Trophoblast cell (in vitro differentiated cells and primary cell): ENCODE results near the gene MORN1.

Experiments used
- DNase-seq, 2 donors: peaks; one replicate each; pipeline ENCODE4 v3.0.0-alpha.2; 2016
- H2AFZ ChIP-seq: 2 replicates; pipeline ENCODE4 v1.6.1; 2013; ENCODE audit warnings: low read length, moderate library complexity, mild to moderate bottlenecking; ENCODE audit not compliant: insufficient read depth, poor library complexity
- H2AK5ac ChIP-seq: 2 replicates; pipeline ENCODE4 v1.6.1; 2013; ENCODE audit warnings: mild to moderate bottlenecking, low read length
- H2BK120ac ChIP-seq: 2 replicates; pipeline ENCODE4 v1.6.1; 2013; ENCODE audit warnings: low read length, mild to moderate bottlenecking, moderate library complexity; ENCODE audit not compliant: insufficient read depth, poor library complexity
- H2BK12ac ChIP-seq: 2 replicates; pipeline ENCODE4 v1.6.1; 2013; ENCODE audit warnings: mild to moderate bottlenecking, low read length, moderate library complexity
- H2BK5ac ChIP-seq: 2 replicates; pipeline ENCODE4 v1.6.1; 2013; ENCODE audit warnings: low read length, low read depth, moderate library complexity, mild to moderate bottlenecking; ENCODE audit not compliant: poor library complexity
- H3K14ac ChIP-seq: 2 replicates; pipeline ENCODE4 v1.6.1; 2013; ENCODE audit warnings: mild to moderate bottlenecking, low read length
- H3K18ac ChIP-seq: 2 replicates; pipeline ENCODE4 v1.6.1; 2013; ENCODE audit warnings: mild to moderate bottlenecking, low read length
- H3K23ac ChIP-seq: 2 replicates; pipeline ENCODE4 v1.6.1; 2013; ENCODE audit warnings: low read length
- H3K27ac ChIP-seq: 2 replicates; pipeline ENCODE4 v1.5.1; 2013; ENCODE audit warnings: low read depth, mild to moderate bottlenecking, inconsistent platforms, low read length, moderate library complexity
- H3K27me3 ChIP-seq: 2 replicates; pipeline ENCODE4 v1.6.1; 2013; ENCODE audit warnings: inconsistent platforms, mild to moderate bottlenecking, low read length, moderate library complexity; ENCODE audit not compliant: insufficient read depth
- H3K36me3 ChIP-seq, 2 experiments: 1 replicate in 1 of 2; 2 replicates in 1 of 2; pipeline ENCODE4 v1.6.1; 2013; ENCODE audit warnings: low read length in 2 of 2, mild to moderate bottlenecking in 2 of 2, moderate library complexity in 1 of 2; ENCODE audit not compliant: insufficient read depth in 2 of 2, control insufficient read depth in 1 of 2
- H3K4ac ChIP-seq: 2 replicates; pipeline ENCODE4 v1.6.1; 2013; ENCODE audit warnings: low read depth, mild to moderate bottlenecking, low read length, moderate library complexity
- H3K4me1 ChIP-seq, 2 experiments: 1 replicate in 1 of 2; 2 replicates in 1 of 2; pipeline ENCODE4 v1.6.1; 2013; ENCODE audit warnings: low read length in 2 of 2, mild to moderate bottlenecking in 2 of 2, moderate library complexity in 1 of 2; ENCODE audit not compliant: insufficient read depth in 2 of 2, control insufficient read depth in 1 of 2
- H3K4me2 ChIP-seq: 2 replicates; pipeline ENCODE4 v1.6.1; 2013; ENCODE audit warnings: inconsistent platforms, mild to moderate bottlenecking, low read length, moderate library complexity
- H3K4me3 ChIP-seq: 2 replicates; pipeline ENCODE4 v1.5.1; 2013; ENCODE audit warnings: mild to moderate bottlenecking, low read depth, low read length, inconsistent platforms
- H3K79me1 ChIP-seq: one replicate; pipeline ENCODE4 v1.6.1; 2013; ENCODE audit warnings: low read length
- H3K79me2 ChIP-seq: 2 replicates; pipeline ENCODE4 v1.6.1; 2013; ENCODE audit warnings: low read length, mild to moderate bottlenecking; ENCODE audit not compliant: control insufficient read depth, insufficient read depth, poor library complexity
- H3K9ac ChIP-seq: 2 replicates; pipeline ENCODE4 v1.6.1; 2013; ENCODE audit warnings: mild to moderate bottlenecking, low read length
- H3K9me3 ChIP-seq: 2 replicates; pipeline ENCODE4 v1.6.1; 2013; ENCODE audit warnings: low read depth, mild to moderate bottlenecking, control low read depth, inconsistent platforms, low read length; ENCODE audit not compliant: insufficient read depth
- H4K12ac ChIP-seq: 2 replicates; pipeline ENCODE4 v1.6.1; 2013; ENCODE audit warnings: low read depth, mild to moderate bottlenecking, low read length, moderate library complexity
- H4K8ac ChIP-seq: 2 replicates; pipeline ENCODE4 v1.6.1; 2013; ENCODE audit warnings: low read depth, mild to moderate bottlenecking, low read length, moderate library complexity
- H4K91ac ChIP-seq: one replicate; pipeline ENCODE4 v1.6.1; 2013; ENCODE audit warnings: low read depth, mild to moderate bottlenecking, low read length, moderate library complexity
- WGBS: extraction: QIAGEN DNeasy Blood & Tissue Kit; methylation state at CpG from one replicate; pipeline ENCODE4 v1.1.7; 2013; ENCODE audit warnings: missing lambda C conversion rate; ENCODE audit not compliant: insufficient read length, insufficient coverage; ENCODE audit errors: extremely low coverage; 5-methylcytosine and 5-hydroxymethylcytosine counted together

The MORN1 gene

DNA sequence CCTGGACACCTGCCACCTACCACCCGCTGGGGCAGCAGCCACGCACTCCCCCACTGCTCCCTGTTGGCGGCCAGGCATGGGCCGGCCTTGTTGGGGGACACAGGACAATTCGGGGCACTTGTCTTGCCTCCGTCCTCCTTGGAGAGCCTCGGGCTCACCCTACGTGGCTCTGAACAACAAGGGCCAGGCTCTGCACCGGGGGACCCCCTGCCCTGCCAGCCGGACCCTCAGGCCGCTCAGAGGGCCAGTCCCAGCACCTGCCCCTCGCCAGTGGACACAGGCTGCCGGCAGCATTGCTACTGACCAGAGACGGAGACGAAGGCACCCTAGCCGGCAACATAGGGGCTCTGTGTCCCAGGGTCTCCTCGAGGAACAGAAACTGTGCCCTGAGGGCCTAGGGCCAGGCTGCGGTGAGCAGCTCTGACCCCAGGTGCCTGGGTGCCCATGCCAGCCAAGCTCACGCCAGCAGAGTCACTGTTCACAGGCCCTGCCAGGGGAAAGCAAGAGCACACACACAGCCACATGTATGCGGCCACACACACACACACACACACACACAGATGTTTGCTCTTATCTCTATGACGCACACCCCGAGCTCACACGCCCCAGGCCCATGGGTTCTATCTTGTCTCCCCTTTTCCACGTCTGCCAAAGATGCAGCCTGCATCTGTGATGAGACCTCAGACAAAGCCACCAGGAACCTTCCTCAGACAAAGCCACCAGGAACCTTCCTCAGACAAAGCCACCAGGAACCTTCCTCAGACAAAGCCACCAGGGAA lies 45.9 kb downstream of the MORN1 start:
- no peak overlapping the region for H2BK12ac ChIP-seq
- no peak overlapping the region for H4K8ac ChIP-seq
- DNase-seq = no peak
- no peaks in the 10 kb centered on the region for H3K79me2 ChIP-seq
- H3K9ac ChIP-seq = no peak overlapping the region
- no peak overlapping the region for H3K23ac ChIP-seq
- H3K79me1 ChIP-seq = no peaks in the 10 kb centered on the region
- H3K36me3 ChIP-seq = no peaks in the 10 kb centered on the region
- no CpG with 5 or more reads among the region's 24 CpGs for WGBS
- H3K4me3 ChIP-seq = no peak overlapping the region
- no peak overlapping the region for H3K4ac ChIP-seq
- no peak overlapping the region for H2AK5ac ChIP-seq
- H3K4me2 ChIP-seq = no peak overlapping the region
- no peak overlapping the region for H3K18ac ChIP-seq
- no peak overlapping the region for H2BK120ac ChIP-seq
- H4K91ac ChIP-seq = no peak overlapping the region
- H2AFZ ChIP-seq = no peak overlapping the region
- H3K9me3 ChIP-seq = peaks cover 5% of the 10 kb centered on the region
- H4K12ac ChIP-seq = no peak overlapping the region
- H3K27ac ChIP-seq = no peak overlapping the region
- no peaks in the 10 kb centered on the region for H3K4me1 ChIP-seq
- no peak overlapping the region for H2BK5ac ChIP-seq
- no peaks in the 10 kb centered on the region for H3K27me3 ChIP-seq
- H3K14ac ChIP-seq = no peak overlapping the region

DNA sequence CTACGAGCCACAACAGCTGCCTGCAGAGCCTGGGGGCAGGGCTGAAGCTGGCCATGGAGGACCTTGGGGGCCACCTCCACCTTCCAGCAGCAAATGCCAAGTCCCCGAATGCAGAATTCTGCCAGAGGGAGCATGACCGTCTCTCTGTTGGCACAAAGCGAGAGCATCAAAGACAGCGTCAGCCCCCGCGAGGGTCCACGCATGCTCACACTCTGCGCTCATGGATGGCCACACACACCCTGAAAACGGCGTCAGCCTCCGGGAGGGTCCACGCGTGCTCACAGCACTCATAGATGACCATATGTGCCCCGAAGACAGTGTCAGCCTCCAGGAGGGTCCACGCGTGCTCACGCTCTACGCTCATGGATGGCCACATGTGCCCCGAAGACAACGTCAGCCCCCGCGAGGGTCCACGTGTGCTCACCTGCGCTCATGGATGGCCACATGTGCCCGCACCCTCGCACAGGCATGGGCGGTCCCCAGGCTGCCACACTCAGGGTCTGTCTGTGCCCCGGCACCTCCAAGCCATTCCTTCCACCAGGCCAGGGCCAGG lies 46.5 kb downstream of the MORN1 start:
- H3K18ac ChIP-seq = no peak overlapping the region
- no peak for DNase-seq
- no peak overlapping the region for H2BK120ac ChIP-seq
- H3K27ac ChIP-seq = no peak overlapping the region
- H3K4ac ChIP-seq = no peak overlapping the region
- no peak overlapping the region for H3K4me2 ChIP-seq
- peaks cover 5% of the 10 kb centered on the region for H3K9me3 ChIP-seq
- no peaks in the 10 kb centered on the region for H3K79me2 ChIP-seq
- H3K27me3 ChIP-seq = no peaks in the 10 kb centered on the region
- no peak overlapping the region for H2BK12ac ChIP-seq
- H3K4me3 ChIP-seq = no peak overlapping the region
- H4K8ac ChIP-seq = no peak overlapping the region
- no peak overlapping the region for H3K14ac ChIP-seq
- H3K9ac ChIP-seq = no peak overlapping the region
- H4K91ac ChIP-seq = no peak overlapping the region
- no peak overlapping the region for H2BK5ac ChIP-seq
- H2AFZ ChIP-seq = no peak overlapping the region
- no peak overlapping the region for H3K23ac ChIP-seq
- no peaks in the 10 kb centered on the region for H3K79me1 ChIP-seq
- H4K12ac ChIP-seq = no peak overlapping the region
- H2AK5ac ChIP-seq = no peak overlapping the region
- no peaks in the 10 kb centered on the region for H3K4me1 ChIP-seq
- no CpG with 5 or more reads among the region's 29 CpGs for WGBS
- H3K36me3 ChIP-seq = no peaks in the 10 kb centered on the region

GRCh38 chr1:2344121-2344681 lies 47.2 kb downstream of the MORN1 start:
- H3K4me3 ChIP-seq = no peak overlapping the region
- H2AFZ ChIP-seq = no peak overlapping the region
- H3K9ac ChIP-seq = no peak overlapping the region
- H4K12ac ChIP-seq = no peak overlapping the region
- H3K14ac ChIP-seq = no peak overlapping the region
- no peak overlapping the region for H2BK120ac ChIP-seq
- H4K91ac ChIP-seq = no peak overlapping the region
- no peak overlapping the region for H3K4ac ChIP-seq
- H3K27me3 ChIP-seq = no peaks in the 10 kb centered on the region
- H3K79me1 ChIP-seq = no peaks in the 10 kb centered on the region
- H3K4me2 ChIP-seq = no peak overlapping the region
- no CpG with 5 or more reads among the region's 24 CpGs for WGBS
- H2AK5ac ChIP-seq = no peak overlapping the region
- DNase-seq = peak in 1 of 2 donors; percentile 39
- no peak overlapping the region for H2BK5ac ChIP-seq
- no peak overlapping the region for H3K23ac ChIP-seq
- peaks cover 5% of the 10 kb centered on the region for H3K9me3 ChIP-seq
- no peak overlapping the region for H4K8ac ChIP-seq
- no peak overlapping the region for H3K18ac ChIP-seq
- no peaks in the 10 kb centered on the region for H3K79me2 ChIP-seq
- no peak overlapping the region for H2BK12ac ChIP-seq
- H3K27ac ChIP-seq = no peak overlapping the region
- no peaks in the 10 kb centered on the region for H3K36me3 ChIP-seq
- no peaks in the 10 kb centered on the region for H3K4me1 ChIP-seq

DNA sequence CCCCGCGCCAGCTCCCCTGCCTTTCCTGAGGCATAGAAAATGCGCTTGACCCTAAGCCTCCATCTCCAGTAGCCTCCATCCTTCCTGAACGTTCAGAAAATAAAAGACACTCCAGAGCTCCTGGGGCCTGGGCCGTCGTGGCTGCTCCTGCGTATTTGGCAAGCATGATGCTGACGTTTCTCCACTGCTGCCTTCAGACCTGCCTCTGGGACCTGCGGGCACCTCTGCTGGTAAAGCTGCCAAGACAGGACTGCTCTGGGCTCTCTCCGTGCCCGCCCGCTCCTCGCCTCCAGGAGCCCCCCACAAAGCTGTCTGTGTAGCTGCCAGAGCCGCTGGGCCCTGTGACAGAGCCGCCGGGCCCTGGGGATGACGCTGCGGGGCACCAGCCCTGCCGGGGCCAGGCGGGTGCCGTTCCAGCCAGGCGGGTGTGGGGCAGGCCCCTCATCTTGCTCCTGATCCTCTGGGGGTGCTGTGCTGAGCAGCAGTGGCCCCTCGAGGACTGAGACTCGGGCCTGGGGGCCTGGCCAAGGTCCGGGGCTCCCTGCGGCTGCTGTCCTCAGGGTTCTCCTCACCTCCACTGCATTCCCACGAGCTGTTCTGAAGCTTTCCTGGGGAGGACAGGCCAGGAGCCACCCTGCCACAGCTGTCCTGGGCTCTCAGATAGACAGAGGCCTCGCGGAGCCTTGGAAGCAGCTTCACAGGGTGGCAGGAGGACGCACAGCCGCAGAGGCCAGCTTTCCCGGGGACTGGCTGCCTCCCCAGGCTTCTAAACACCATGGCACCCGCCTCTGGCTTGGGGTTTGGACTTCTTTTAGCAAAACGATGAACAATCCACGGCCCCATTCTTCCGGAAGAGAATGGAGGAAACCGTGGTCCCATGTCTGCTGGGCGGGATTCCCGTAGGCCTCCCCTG lies 48.1 kb downstream of the MORN1 start:
- WGBS = no CpG with 5 or more reads among the region's 39 CpGs
- H4K12ac ChIP-seq = no peak overlapping the region
- H3K4me2 ChIP-seq = no peak overlapping the region
- H3K4ac ChIP-seq = no peak overlapping the region
- H3K14ac ChIP-seq = no peak overlapping the region
- H3K4me1 ChIP-seq = no peaks in the 10 kb centered on the region
- no peak for DNase-seq
- H3K27ac ChIP-seq = no peak overlapping the region
- H3K79me1 ChIP-seq = no peaks in the 10 kb centered on the region
- H2BK12ac ChIP-seq = no peak overlapping the region
- no peak overlapping the region for H2AFZ ChIP-seq
- H3K79me2 ChIP-seq = no peaks in the 10 kb centered on the region
- peaks cover 5% of the 10 kb centered on the region for H3K9me3 ChIP-seq
- H4K8ac ChIP-seq = no peak overlapping the region
- no peak overlapping the region for H2AK5ac ChIP-seq
- H3K23ac ChIP-seq = no peak overlapping the region
- H2BK120ac ChIP-seq = no peak overlapping the region
- no peak overlapping the region for H2BK5ac ChIP-seq
- H3K9ac ChIP-seq = no peak overlapping the region
- H3K18ac ChIP-seq = no peak overlapping the region
- H4K91ac ChIP-seq = no peak overlapping the region
- H3K36me3 ChIP-seq = no peaks in the 10 kb centered on the region
- no peaks in the 10 kb centered on the region for H3K27me3 ChIP-seq
- no peak overlapping the region for H3K4me3 ChIP-seq
